Trophoblast cell (in vitro differentiated cells and primary cell): ENCODE measurements around the gene HHAT.
"Not testable (repeated sequence)": the region's sequence is repeated elsewhere in the genome, so short reads cannot be mapped to it uniquely, and the experiment has no call there.

Source experiments
- DNase-seq, 2 donors: peaks; one replicate each; pipeline ENCODE4 v3.0.0-alpha.2; 2016
- H2AFZ ChIP-seq: 2 replicates; pipeline ENCODE4 v1.6.1; 2013; ENCODE audit warnings: low read length, moderate library complexity, mild to moderate bottlenecking; ENCODE audit not compliant: insufficient read depth, poor library complexity
- H2AK5ac ChIP-seq: 2 replicates; pipeline ENCODE4 v1.6.1; 2013; ENCODE audit warnings: mild to moderate bottlenecking, low read length
- H2BK120ac ChIP-seq: 2 replicates; pipeline ENCODE4 v1.6.1; 2013; ENCODE audit warnings: low read length, mild to moderate bottlenecking, moderate library complexity; ENCODE audit not compliant: insufficient read depth, poor library complexity
- H2BK12ac ChIP-seq: 2 replicates; pipeline ENCODE4 v1.6.1; 2013; ENCODE audit warnings: mild to moderate bottlenecking, low read length, moderate library complexity
- H2BK5ac ChIP-seq: 2 replicates; pipeline ENCODE4 v1.6.1; 2013; ENCODE audit warnings: low read length, low read depth, moderate library complexity, mild to moderate bottlenecking; ENCODE audit not compliant: poor library complexity
- H3K14ac ChIP-seq: 2 replicates; pipeline ENCODE4 v1.6.1; 2013; ENCODE audit warnings: mild to moderate bottlenecking, low read length
- H3K18ac ChIP-seq: 2 replicates; pipeline ENCODE4 v1.6.1; 2013; ENCODE audit warnings: mild to moderate bottlenecking, low read length
- H3K23ac ChIP-seq: 2 replicates; pipeline ENCODE4 v1.6.1; 2013; ENCODE audit warnings: low read length
- H3K27ac ChIP-seq: 2 replicates; pipeline ENCODE4 v1.5.1; 2013; ENCODE audit warnings: low read depth, mild to moderate bottlenecking, inconsistent platforms, low read length, moderate library complexity
- H3K27me3 ChIP-seq: 2 replicates; pipeline ENCODE4 v1.6.1; 2013; ENCODE audit warnings: inconsistent platforms, mild to moderate bottlenecking, low read length, moderate library complexity; ENCODE audit not compliant: insufficient read depth
- H3K36me3 ChIP-seq, 2 experiments: 1 replicate in 1 of 2; 2 replicates in 1 of 2; pipeline ENCODE4 v1.6.1; 2013; ENCODE audit warnings: low read length in 2 of 2, mild to moderate bottlenecking in 2 of 2, moderate library complexity in 1 of 2; ENCODE audit not compliant: insufficient read depth in 2 of 2, control insufficient read depth in 1 of 2
- H3K4ac ChIP-seq: 2 replicates; pipeline ENCODE4 v1.6.1; 2013; ENCODE audit warnings: low read depth, mild to moderate bottlenecking, low read length, moderate library complexity
- H3K4me1 ChIP-seq, 2 experiments: 1 replicate in 1 of 2; 2 replicates in 1 of 2; pipeline ENCODE4 v1.6.1; 2013; ENCODE audit warnings: low read length in 2 of 2, mild to moderate bottlenecking in 2 of 2, moderate library complexity in 1 of 2; ENCODE audit not compliant: insufficient read depth in 2 of 2, control insufficient read depth in 1 of 2
- H3K4me2 ChIP-seq: 2 replicates; pipeline ENCODE4 v1.6.1; 2013; ENCODE audit warnings: inconsistent platforms, mild to moderate bottlenecking, low read length, moderate library complexity
- H3K4me3 ChIP-seq: 2 replicates; pipeline ENCODE4 v1.5.1; 2013; ENCODE audit warnings: mild to moderate bottlenecking, low read depth, low read length, inconsistent platforms
- H3K79me1 ChIP-seq: one replicate; pipeline ENCODE4 v1.6.1; 2013; ENCODE audit warnings: low read length
- H3K79me2 ChIP-seq: 2 replicates; pipeline ENCODE4 v1.6.1; 2013; ENCODE audit warnings: low read length, mild to moderate bottlenecking; ENCODE audit not compliant: control insufficient read depth, insufficient read depth, poor library complexity
- H3K9ac ChIP-seq: 2 replicates; pipeline ENCODE4 v1.6.1; 2013; ENCODE audit warnings: mild to moderate bottlenecking, low read length
- H3K9me3 ChIP-seq: 2 replicates; pipeline ENCODE4 v1.6.1; 2013; ENCODE audit warnings: low read depth, mild to moderate bottlenecking, control low read depth, inconsistent platforms, low read length; ENCODE audit not compliant: insufficient read depth
- H4K12ac ChIP-seq: 2 replicates; pipeline ENCODE4 v1.6.1; 2013; ENCODE audit warnings: low read depth, mild to moderate bottlenecking, low read length, moderate library complexity
- H4K8ac ChIP-seq: 2 replicates; pipeline ENCODE4 v1.6.1; 2013; ENCODE audit warnings: low read depth, mild to moderate bottlenecking, low read length, moderate library complexity
- H4K91ac ChIP-seq: one replicate; pipeline ENCODE4 v1.6.1; 2013; ENCODE audit warnings: low read depth, mild to moderate bottlenecking, low read length, moderate library complexity
- WGBS: extraction: QIAGEN DNeasy Blood & Tissue Kit; methylation state at CpG from one replicate; pipeline ENCODE4 v1.1.7; 2013; ENCODE audit warnings: missing lambda C conversion rate; ENCODE audit not compliant: insufficient read length, insufficient coverage; ENCODE audit errors: extremely low coverage; 5-methylcytosine and 5-hydroxymethylcytosine counted together

HHAT gene

DNA sequence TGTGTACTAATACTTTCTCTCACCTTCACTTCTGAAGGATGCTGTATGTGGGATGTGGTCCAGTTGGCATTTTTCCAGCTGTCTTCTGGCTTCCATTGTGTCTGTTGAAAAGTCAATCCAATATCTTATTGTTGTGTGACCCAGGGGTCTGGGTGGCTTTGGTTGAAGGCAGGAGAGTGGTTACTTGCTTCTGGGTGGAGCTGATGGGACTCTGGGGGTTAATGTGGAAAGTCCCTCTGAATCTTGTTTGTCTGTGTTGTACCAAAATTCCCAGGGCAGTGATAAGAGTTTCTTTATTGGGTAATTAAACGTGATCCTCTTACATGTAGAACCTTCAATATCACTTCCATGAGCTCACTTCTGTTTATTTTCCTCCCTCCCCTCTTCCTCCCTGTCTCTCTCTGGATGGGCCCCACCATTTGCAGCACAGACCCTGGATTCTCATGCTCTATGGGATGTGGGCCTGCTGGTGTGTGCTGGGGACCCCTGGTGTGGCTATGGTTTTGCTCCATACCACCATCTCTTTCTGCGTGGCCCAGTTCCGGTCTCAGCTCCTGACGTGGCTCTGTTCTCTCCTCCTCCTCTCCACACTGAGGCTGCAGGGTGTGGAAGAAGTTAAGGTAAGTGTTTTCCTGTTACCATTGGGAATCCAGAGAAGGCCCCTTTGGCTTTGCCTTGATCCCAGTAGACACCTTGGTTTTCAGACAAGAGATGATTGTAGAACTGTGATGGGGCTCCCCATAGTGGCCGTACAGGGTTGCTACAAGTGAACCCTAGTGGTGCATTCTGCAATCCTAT is 71.5 kb downstream of the HHAT start:
- no peaks in the 10 kb centered on the region for H3K27me3 ChIP-seq
- no peak overlapping the region for H3K14ac ChIP-seq
- no peak overlapping the region for H3K27ac ChIP-seq
- WGBS: no CpG with 5 or more reads among the region's 5 CpGs
- H4K12ac ChIP-seq: no peak overlapping the region
- H3K4me1 ChIP-seq: no peaks in the 10 kb centered on the region
- H3K36me3 ChIP-seq: no peaks in the 10 kb centered on the region
- H3K4ac ChIP-seq: no peak overlapping the region
- H3K79me1 ChIP-seq: no peaks in the 10 kb centered on the region
- H3K18ac ChIP-seq: no peak overlapping the region
- no peak overlapping the region for H2AFZ ChIP-seq
- H3K4me3 ChIP-seq: no peak overlapping the region
- H4K8ac ChIP-seq: no peak overlapping the region
- no peak overlapping the region for H2BK12ac ChIP-seq
- no peaks in the 10 kb centered on the region for H3K79me2 ChIP-seq
- no peak overlapping the region for H4K91ac ChIP-seq
- H2BK5ac ChIP-seq: no peak overlapping the region
- no peak overlapping the region for H2BK120ac ChIP-seq
- H3K9me3 ChIP-seq: no peaks in the 10 kb centered on the region
- H2AK5ac ChIP-seq: no peak overlapping the region
- no peak overlapping the region for H3K4me2 ChIP-seq
- H3K23ac ChIP-seq: no peak overlapping the region
- peak; percentile 42 to 75 for DNase-seq
- H3K9ac ChIP-seq: no peak overlapping the region

DNA sequence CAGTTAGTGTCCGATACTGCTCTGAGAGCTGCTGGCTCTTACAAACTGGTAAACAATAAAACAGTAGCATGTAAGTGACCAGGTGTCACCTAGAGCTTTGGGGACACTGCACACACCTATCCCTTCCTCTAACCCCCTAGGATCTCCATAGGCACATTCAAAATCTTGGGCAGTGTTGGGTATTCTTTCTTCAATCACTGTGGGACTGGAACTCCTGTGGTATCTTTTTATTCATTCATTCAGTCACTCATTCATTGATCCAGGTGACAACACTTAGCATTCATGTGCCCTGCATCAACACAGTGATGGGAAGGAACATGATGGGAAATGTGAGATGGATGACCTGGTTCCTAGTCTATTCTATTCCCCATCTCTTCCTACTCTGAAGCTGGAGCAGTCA is 73.9 kb downstream of the HHAT start:
- H3K4ac ChIP-seq: no peak overlapping the region
- no peak overlapping the region for H3K23ac ChIP-seq
- no peak overlapping the region for H4K8ac ChIP-seq
- H3K9ac ChIP-seq: no peak overlapping the region
- no peak overlapping the region for H3K4me2 ChIP-seq
- H2BK5ac ChIP-seq: no peak overlapping the region
- no peak overlapping the region for H2BK12ac ChIP-seq
- no peaks in the 10 kb centered on the region for H3K79me2 ChIP-seq
- H3K18ac ChIP-seq: no peak overlapping the region
- H3K36me3 ChIP-seq: no peaks in the 10 kb centered on the region
- no peak overlapping the region for H4K12ac ChIP-seq
- H2AK5ac ChIP-seq: no peak overlapping the region
- no peak overlapping the region for H3K14ac ChIP-seq
- no peaks in the 10 kb centered on the region for H3K79me1 ChIP-seq
- no peak overlapping the region for H3K27ac ChIP-seq
- peaks cover 1% of the 10 kb centered on the region for H3K9me3 ChIP-seq
- no CpG with 5 or more reads among the region's 1 CpG for WGBS
- no peak overlapping the region for H2AFZ ChIP-seq
- DNase-seq: no peak
- H4K91ac ChIP-seq: no peak overlapping the region
- no peaks in the 10 kb centered on the region for H3K27me3 ChIP-seq
- H3K4me1 ChIP-seq: no peaks in the 10 kb centered on the region
- H3K4me3 ChIP-seq: no peak overlapping the region
- no peak overlapping the region for H2BK120ac ChIP-seq

- DNase-seq: no peak
- Histone ChIP-seq H3K14ac (no peak overlapping the region), H2AK5ac (no peak overlapping the region), H3K18ac (no peak overlapping the region), H3K4ac (no peak overlapping the region), H2BK12ac (no peak overlapping the region), H2BK5ac (no peak overlapping the region), H3K79me1 (no peaks in the 10 kb centered on the region), H2BK120ac (no peak overlapping the region), H3K36me3 (no peaks in the 10 kb centered on the region), H3K4me2 (no peak overlapping the region), H3K23ac (no peak overlapping the region), H4K91ac (no peak overlapping the region), H3K4me1 (no peaks in the 10 kb centered on the region), H3K27me3 (no peaks in the 10 kb centered on the region), H3K9ac (no peak overlapping the region), H3K9me3 (peaks cover 1% of the 10 kb centered on the region), H3K79me2 (no peaks in the 10 kb centered on the region), H3K4me3 (no peak overlapping the region), H4K12ac (no peak overlapping the region), H3K27ac (no peak overlapping the region), H4K8ac (no peak overlapping the region), H2AFZ (no peak overlapping the region)
- no CpG with 5 or more reads among the region's 4 CpGs for WGBS
Measured at GRCh38 chr1:210405316-210405715, 76.6 kb downstream of the HHAT start.

- H2AK5ac ChIP-seq: not testable (repeated sequence)
Measured at GRCh38 chr1:210406341-210406740, 77.6 kb downstream of the HHAT start.

More at GRCh38 chr1:210406341-210406740, 77.6 kb downstream of the HHAT start:
- H3K4me3 ChIP-seq, H3K27ac ChIP-seq, H4K91ac ChIP-seq, H3K36me3 ChIP-seq, H3K14ac ChIP-seq, H3K18ac ChIP-seq, H2BK5ac ChIP-seq, DNase-seq, H2AFZ ChIP-seq, H3K27me3 ChIP-seq, H4K12ac ChIP-seq, H2BK120ac ChIP-seq, H3K79me1 ChIP-seq, H4K8ac ChIP-seq, H2BK12ac ChIP-seq, H3K4me1 ChIP-seq, H3K9ac ChIP-seq, H3K79me2 ChIP-seq, H3K4me2 ChIP-seq, H3K9me3 ChIP-seq, H3K23ac ChIP-seq, H3K4ac ChIP-seq: not testable (repeated sequence)
- no CpG with 5 or more reads among the region's 2 CpGs for WGBS
